ENCODE results near the gene GSTT2. TPM values are rescaled to one million over a fixed set of nuclear protein-coding genes. Genes with fewer than 3 reads are reported as not detected.
"Not testable (repeated sequence)": the region's sequence is repeated elsewhere in the genome, so short reads cannot be mapped to it uniquely, and the experiment has no call there.

The GSTT2 gene
- total and polyA plus RNA-seq, 11 donors, result 0.30 to 2.1 (median 0.60) TPM; not detected in 8

- H3K27me3 ChIP-seq; H3K27ac ChIP-seq; H3K4me1 ChIP-seq; H3K9me3 ChIP-seq; intact Hi-C loops (cut with DNase I); H3K36me3 ChIP-seq; ATAC-seq: not testable (repeated sequence)
- WGBS, 4 donors, result 40 to 64% (median 50%) methylated on average over 2 to 6 of the region's 7 CpGs
- peak in 1 of 5 donors; percentile 20 for DNase-seq
- peak overlapping the region in 1 of 12 donors; percentile 40 for H3K4me3 ChIP-seq
Observed at GRCh38 chr22:23980567-23980966, 633 bp downstream of the GSTT2 start.

DNA sequence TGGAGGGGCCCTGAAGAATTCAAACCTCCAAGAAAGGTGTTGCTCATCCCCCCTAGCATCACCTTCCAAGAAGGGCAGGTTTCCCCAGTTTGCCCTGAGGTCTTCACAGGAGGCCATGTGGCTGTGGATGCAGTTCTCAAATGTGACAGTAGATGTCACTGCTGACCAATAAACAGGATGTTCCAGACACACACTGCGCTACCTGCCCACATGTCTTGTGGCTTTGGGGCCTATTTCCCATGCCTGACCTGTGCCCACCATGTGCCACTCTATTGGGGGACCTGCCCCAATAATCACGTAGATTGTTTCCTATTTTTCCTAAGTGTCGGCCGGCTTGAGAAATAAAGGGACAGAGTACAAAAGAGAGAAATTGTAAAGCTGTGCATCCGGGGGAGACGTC lies 4.5 kb downstream of the GSTT2 start:
- peak in 2 of 4 donors; percentile 62 to 68 for ATAC-seq

GRCh38 chr22:23986089-23986488 lies 6.2 kb downstream of the GSTT2 start:
- not testable (repeated sequence) for H3K27me3 ChIP-seq, H3K36me3 ChIP-seq, H3K4me3 ChIP-seq, H3K27ac ChIP-seq, H3K4me1 ChIP-seq, H3K9me3 ChIP-seq, ATAC-seq, DNase-seq
- 85 to 94% (median 88%) methylated on average over 8 of the region's 8 CpGs; no CpG with 5 or more reads in 1 of the 4 donors for WGBS, 4 donors
- intact Hi-C loops (cut with DNase I), result loop anchor here in 2 of 10 donors (5.0 kb wide), 1 partner anchor 261 kb away; the partner anchor contains the start of gene GGT5 (in 2 of the 2)

More for the DNA sequence above, 4.5 kb downstream of the GSTT2 start:
- intact Hi-C loops (cut with DNase I), result no loop called here
- Histone ChIP-seq H3K27ac (no peak overlapping the region), H3K4me1 (no peaks in the 10 kb centered on the region), H3K27me3 (no peaks in the 10 kb centered on the region), H3K36me3 (no peaks in the 10 kb centered on the region), H3K4me3 (no peak overlapping the region), H3K9me3 (no peaks in the 10 kb centered on the region)
- 41 to 46% (median 42%) methylated on average over 6 of the region's 6 CpGs; no CpG with 5 or more reads in 1 of the 4 donors for WGBS, 4 donors
- DNase-seq, result peak in 1 of 5 donors; percentile 56
- TF ChIP-seq CTCF (IDR thresholded peaks at IDR 0.05) (peak in 8 of 12 donors; percentile 41 to 77 (median 55)), POLR2A (IDR thresholded peaks at IDR 0.05) (no peak)

DNA sequence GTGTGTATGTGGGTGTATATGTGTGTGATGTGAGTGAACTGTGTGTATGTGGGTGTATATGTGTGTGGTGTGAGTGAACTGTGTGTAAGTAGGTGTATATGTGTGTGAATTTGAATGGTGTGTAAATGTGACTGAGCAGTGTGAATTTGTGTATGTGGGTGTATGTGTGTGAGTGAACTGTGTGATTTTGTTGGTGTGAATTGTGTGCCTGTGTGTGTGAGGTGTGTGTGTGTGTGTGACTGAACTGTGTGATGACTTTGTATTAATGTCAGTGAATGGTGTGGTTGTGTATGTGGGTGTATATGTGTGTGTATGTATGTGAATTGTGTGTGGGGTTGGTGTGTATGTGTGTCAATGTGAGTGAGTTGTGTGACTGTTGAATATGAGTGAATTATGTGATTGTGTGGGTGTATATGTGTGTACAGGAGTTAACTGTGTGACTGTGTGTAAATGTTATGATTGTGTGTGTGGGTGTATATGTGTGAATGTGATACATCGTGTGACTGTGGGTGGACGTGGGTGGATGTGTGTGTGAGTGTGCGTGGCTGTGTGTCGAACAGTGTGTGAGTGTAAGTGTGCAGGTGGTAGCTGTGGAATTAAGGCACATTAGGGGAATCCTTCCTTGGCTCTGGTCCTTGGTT lies 6.7 kb downstream of the GSTT2 start:
- not testable (repeated sequence) for ATAC-seq, H3K27me3 ChIP-seq, DNase-seq, H3K4me1 ChIP-seq, H3K36me3 ChIP-seq, H3K9me3 ChIP-seq, H3K4me3 ChIP-seq, H3K27ac ChIP-seq
- intact Hi-C loops (cut with DNase I), result loop anchor here in 2 of 10 donors (5.0 kb wide), 1 partner anchor 261 kb away; the partner anchor contains the start of gene GGT5 (in 2 of the 2)
- 80 to 97% (median 83%) methylated on average over 4 of the region's 4 CpGs; no CpG with 5 or more reads in 1 of the 4 donors for WGBS, 4 donors

DNA sequence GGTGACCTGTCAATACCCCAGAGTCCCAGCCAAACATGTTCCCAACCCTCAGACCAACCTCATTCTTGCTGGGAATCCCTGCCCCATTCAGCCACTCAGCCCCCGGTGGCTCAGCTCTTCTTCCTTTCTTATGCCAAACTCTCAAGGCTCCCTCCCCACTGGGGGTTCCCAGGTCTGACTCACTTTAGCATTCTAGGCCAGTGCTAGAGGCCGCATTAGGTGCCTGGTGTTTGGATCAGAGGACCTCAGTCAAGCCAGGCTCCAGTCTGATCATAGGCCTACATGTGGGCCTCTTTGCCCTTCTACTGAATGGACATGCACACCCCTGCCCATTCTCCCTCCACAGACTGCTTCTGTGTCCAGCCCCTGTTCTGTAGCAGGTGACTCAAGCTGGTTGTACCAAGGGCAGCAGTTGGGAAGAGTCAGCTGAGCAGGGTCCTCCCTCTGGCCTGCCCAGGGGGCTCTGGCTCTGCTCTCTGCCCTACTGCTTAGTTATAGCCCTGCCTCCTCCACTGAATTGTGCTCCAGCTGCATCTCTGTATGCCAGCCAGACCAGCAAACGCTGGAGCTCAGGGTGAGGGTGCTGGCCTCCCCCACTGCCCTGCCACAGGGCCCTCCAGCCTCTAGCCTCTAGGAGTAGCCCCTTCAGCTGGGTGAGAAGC lies 9.8 kb downstream of the GSTT2 start:
- intact Hi-C loops (cut with DNase I), result loop anchor here in 2 of 10 donors (5.0 kb wide), 1 partner anchor 258 kb away; the partner anchor contains the start of gene GGT5 (in 2 of the 2)
- H3K36me3 ChIP-seq, ATAC-seq, DNase-seq, H3K27ac ChIP-seq, H3K4me1 ChIP-seq, H3K27me3 ChIP-seq, H3K9me3 ChIP-seq, H3K4me3 ChIP-seq: not testable (repeated sequence)
- 94 to 100% (median 94%) methylated on average over 1 to 2 of the region's 3 CpGs for WGBS, 4 donors

- H3K4me3 ChIP-seq; DNase-seq; H3K36me3 ChIP-seq; intact Hi-C loops (cut with DNase I); H3K27me3 ChIP-seq; H3K27ac ChIP-seq; ATAC-seq; H3K4me1 ChIP-seq; H3K9me3 ChIP-seq: not testable (repeated sequence)
- 59 to 82% (median 73%) methylated on average over 2 of the region's 2 CpGs for WGBS, 4 donors
Observed at GRCh38 chr22:23993080-23993479, 13.1 kb downstream of the GSTT2 start.

DNA sequence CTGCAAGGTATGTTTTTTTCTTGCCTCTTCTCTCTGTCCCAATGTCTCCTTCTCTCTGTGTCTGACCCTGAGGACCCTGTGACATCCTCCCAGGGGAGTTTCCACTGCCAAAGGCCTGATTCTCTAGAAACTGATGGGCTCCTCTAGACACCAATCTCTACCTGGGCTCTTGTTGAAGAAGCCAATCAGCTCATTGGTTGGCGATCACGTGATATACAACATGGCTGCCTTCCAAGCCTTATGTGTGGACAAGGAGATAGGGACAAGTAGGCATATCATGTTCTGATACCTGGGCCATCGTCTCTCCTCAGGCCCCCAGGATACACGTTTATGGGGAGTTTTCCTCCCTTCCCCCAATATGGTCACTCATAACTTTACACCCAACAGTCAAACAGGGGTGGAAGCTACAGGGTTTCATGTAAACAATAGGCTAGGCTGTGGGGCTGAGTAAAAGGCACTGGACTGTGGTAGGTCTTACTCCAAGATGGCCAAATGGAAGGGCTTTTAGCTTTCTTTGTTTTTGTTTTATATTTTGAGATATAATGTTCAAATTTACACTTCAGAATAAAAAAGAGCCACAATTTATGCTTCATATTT lies 13.7 kb downstream of the GSTT2 start:
- H3K4me1 ChIP-seq; H3K27me3 ChIP-seq; H3K9me3 ChIP-seq; ATAC-seq; H3K27ac ChIP-seq; H3K36me3 ChIP-seq; DNase-seq; intact Hi-C loops (cut with DNase I); H3K4me3 ChIP-seq: not testable (repeated sequence)
- 41 to 59% (median 50%) methylated on average over 4 of the region's 4 CpGs for WGBS, 4 donors

Data from heart left ventricle (tissue), 16 donors.